GM12892 (cell line): ENCODE data around the gene PLOD1.

ENCODE experiments used
- POLR2A ChIP-seq: IDR thresholded peaks from 2 replicates; pipeline ENCODE4 v1.6.1; 2011; ENCODE audit warnings: low read depth, low read length, control low read depth
- POLR2AphosphoS5 ChIP-seq: IDR thresholded peaks from 2 replicates; pipeline ENCODE4 v1.6.1; 2011; ENCODE audit warnings: low read depth, low read length, control low read depth
- TAF1 ChIP-seq: IDR thresholded peaks from 2 replicates; pipeline ENCODE4 v1.6.1; 2011; ENCODE audit warnings: low read depth, mild to moderate bottlenecking, control low read depth, low read length, borderline replicate concordance

- TF ChIP-seq TAF1 (no peak), POLR2A (no peak), POLR2AphosphoS5 (no peak)
Observed at GRCh38 chr1:11914024-11914423, 20.5 kb upstream of the PLOD1 start.
